GM21447 (cell line): Measurements from ENCODE around the gene NRP1.

Source experiments
- ATAC-seq: cut with Tn5 transposase; IDR thresholded peaks from one replicate; pipeline ENCODE4 v1.9.1; 2021; ENCODE audit not compliant: unreplicated experiment

The NRP1 gene

DNA sequence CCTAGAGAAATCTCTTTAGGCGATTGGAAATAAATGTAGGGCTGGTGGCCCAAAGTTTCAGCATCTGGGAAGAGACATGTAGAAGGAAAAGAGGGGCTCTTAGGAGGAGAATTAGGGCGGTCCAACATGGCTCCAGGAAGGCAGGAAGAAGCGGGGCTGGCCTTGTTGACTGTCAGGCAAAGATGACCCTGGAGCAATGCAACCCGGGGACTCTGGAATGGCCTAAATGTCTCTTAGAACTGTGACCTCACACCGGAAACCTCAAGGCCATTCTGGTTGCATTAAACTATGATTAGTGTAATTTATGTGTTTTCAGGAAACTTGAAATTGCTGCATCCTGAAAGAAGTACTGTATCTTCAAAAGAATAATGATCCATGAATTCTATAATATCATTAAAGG lies 66.8 kb downstream of the NRP1 start:
- no peak for ATAC-seq

DNA sequence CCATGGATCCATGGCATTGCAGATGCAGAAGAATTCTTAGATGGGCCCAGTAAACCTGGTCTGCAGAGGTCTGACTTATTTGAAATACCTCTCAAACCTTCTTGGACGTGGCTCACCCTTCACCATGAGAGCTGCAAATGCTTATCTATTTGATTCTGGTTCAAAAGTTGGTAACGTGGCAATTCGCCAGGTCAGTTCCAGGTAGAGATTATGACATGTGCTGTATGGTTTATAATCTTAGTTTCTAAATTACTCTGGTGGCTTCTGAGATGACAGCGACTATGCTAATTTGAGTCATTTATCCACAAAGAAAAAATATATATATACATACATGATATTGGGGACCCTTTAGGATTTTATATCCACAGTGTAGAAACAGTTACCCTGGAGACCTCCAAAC lies 68.8 kb downstream of the NRP1 start:
- ATAC-seq = no peak

DNA sequence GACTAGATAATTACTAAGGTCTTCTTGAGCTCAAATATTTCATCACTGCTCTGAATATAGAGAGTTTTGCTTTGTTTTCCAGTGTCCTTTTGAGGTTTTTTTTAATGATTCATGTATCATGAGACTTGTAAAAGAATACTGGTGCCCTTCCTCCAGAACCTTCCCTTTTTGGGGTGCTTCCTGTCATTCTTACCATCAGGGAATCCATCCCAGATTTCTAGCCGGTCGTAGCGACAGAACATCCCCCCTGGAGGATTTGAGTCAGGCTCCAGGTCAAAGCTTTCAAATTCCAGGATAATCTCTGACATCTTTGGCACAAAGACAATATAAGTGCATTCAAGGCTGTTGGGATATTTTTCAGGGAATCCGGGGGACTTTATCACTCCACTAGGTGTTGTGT lies 71.0 kb downstream of the NRP1 start:
- ATAC-seq = no peak

DNA sequence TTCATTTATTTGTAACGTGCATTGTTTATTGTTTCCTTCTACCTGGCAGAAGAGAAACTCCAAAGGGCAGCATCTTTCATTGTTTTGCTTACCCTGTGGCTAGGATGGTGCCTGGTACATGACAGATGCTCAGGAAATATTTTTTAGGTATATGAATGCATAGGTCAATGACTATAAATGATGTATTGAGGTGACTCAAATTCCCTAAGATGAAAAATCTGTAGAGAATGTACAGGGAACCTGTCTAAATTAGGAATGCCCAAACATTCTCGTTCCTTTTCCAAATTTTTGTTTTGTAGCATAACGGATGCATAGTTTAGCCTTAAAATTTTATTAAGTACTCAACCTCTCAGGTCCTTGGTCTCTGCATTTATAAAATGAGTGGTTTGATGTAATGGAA lies 71.6 kb downstream of the NRP1 start:
- ATAC-seq = no peak

DNA sequence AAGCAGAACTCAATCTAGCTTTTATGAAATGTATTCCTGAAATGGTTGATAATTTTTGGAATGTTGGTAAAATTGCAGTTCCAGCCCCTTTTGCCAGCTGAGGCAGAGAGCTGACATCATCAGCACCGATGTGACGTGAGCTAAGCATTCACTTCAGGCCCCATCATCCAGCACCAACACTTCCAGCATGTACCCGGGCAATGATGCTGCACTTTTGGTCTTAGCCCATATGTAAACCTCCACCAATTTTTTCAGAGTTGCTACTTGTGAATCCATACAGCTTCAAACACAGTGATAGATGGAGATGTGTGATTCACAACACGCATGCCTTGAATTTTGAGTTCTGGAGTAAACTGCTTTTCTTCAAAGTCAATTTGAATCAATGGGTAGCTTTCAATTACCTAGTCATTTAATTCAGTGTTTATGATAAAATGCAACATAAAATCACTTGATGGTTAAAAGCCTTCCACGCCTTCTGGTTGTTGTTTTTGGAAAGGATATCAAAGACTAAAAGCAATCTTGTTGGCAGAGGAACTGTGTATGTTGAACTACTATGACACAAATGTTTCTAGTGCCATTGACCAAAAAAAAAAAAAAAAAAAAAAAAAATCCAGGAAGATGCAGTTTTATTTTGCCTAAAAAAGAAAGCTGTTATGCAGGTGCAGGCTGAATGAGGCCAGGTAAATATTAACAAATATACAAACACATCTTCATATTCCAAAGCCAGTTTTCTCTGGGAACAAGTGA lies 73.9 kb downstream of the NRP1 start:
- ATAC-seq = no peak

DNA sequence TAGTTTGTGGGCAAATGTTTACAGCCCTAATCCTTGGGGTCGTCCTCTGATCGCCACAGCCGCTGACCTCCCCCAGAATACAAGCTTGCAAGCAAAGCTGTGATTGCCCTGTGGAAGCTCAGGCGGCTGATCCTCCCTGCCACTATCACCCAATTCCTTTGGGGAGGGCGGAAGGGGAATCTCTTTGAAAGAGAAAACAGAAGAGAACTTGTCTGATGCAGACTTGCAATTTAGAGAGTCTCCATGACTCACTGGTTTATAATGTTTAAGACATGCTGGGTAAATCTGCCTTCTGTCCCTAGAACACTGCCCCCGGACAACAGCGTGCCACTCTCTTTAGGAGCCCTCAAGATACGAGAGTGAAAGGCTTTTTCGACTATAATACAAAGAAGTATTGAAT lies 75.5 kb downstream of the NRP1 start:
- ATAC-seq = no peak

DNA sequence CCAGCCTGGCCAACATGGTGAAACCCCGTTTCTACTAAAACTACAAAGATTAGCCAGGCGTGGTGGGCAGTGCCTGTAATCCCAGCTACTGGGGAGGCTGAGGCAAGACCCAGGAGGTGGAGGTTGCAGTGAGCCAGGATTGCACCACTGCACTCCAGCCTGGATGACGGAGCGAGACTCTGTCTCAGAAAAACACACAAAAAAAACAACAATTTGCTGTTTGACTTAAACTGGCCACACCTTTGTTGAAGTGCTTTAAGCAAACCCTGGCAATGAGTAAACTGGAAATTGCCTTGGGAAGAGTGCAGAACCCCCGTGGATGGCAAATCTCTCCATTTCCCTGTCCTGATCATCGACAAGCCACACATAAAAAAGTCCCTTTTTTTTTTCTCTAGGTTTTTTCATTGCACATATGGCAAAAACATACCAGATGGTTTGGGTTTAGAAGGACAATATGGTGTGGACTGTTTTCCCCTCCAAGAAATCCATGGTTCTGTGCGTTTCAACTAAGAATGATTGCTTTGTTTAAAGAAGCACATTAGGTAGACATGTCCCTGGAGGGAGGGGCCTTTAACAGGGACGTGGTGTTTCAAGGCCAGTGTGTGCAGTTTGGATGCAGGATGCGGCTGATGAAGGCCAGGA lies 76.9 kb downstream of the NRP1 start:
- ATAC-seq = no peak

DNA sequence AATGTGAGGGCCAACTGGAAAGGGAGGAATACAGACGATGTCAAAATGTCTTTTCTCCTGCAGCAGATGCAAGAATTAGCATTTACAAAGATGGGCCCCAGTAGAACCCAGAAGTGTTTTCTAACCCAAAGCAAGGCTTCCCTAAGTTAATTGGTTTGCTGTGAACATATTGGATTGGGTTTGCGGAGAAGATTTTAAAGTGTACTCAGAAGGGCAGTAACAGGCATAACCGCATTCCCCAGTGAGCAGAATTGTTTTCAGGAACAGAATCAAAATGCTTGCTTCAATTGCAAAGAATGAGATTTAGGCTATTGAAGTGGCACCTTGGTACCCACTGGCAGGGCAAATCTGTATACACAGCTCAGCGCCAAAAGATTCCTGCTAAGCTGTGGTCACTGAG lies 78.0 kb downstream of the NRP1 start:
- no peak for ATAC-seq

DNA sequence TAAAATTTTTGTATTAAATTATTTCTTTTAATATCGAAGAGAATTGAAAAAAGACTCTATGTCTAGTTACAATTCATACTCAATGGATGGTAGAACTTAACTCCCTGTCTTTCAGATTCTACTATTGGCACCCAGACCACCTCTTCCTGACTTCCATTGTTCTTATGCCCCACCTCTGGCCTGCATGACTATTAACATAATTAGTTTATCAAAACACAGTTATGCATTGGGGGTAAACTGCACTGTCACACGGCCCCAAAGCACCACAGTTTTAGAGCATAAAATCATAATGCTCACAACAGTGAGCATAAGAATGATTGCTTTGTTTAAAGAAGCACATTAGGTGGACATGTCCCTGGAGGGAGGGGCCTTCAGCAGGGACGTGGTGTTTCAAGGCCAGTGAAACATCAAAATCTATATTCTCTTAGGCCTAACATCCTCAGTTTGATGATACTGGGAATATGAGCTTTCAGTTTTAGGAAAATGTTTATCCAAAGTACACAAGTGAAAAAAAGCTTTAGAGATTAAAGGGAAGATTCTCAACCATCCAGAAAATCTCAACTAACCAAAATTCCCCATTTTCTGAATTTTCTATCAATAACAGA lies 79.8 kb downstream of the NRP1 start:
- ATAC-seq = no peak

DNA sequence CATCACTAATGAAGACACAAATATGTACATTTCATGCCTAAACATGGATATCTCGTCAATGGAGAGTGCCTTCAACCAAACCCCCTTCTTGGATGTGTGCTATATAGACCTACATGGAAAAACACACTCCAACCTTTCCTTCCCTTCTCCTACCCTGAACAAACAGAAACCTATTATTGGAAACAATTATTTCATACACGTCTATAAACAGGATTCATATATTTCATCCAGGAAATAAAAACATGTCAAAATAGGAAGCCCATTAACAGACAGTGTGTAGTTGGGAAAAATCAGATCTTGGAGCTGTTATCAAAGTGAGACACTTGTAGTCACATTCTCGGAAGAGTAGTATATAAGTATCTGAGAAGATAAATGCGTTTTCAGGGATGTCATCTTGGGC lies 81.1 kb downstream of the NRP1 start:
- no peak for ATAC-seq

DNA sequence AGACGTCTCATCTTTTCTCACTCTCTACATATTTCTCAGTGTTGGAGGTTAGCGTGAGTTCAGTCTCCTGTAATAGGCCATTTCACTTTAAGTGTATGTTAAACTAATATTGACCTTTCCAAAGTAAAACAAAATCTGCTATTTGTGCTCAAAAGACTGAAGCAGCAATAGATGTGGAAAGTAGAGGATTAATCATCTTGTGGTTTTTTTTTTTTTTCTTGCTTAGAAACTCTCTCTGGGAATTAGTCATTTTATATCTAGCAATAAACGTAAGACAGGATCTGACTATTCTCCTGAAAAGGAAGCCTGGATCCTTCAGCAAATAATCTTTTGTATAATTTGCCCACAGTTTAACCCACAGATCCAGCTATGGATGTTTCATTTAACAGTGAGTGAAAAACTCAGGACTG lies 81.7 kb downstream of the NRP1 start:
- no peak for ATAC-seq

DNA sequence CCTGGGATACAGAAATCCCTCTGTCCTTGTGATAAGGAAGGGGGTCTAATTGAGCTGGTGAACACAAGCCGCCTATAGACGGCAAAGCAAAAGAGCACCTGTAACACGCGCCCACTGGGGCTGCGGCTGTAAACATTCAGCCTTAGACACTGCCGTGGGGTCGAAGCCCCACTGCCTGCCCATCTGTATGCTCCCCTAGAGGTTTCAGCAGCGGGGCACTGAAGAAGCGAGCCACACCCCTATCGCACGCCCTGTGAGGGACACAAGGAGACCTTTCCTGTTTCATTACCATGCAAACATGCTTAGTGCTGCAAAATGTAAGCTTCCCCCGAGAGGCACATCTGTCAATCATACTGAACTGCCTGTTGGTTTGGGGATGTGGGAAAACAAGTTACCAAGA lies 82.1 kb downstream of the NRP1 start:
- no peak for ATAC-seq

DNA sequence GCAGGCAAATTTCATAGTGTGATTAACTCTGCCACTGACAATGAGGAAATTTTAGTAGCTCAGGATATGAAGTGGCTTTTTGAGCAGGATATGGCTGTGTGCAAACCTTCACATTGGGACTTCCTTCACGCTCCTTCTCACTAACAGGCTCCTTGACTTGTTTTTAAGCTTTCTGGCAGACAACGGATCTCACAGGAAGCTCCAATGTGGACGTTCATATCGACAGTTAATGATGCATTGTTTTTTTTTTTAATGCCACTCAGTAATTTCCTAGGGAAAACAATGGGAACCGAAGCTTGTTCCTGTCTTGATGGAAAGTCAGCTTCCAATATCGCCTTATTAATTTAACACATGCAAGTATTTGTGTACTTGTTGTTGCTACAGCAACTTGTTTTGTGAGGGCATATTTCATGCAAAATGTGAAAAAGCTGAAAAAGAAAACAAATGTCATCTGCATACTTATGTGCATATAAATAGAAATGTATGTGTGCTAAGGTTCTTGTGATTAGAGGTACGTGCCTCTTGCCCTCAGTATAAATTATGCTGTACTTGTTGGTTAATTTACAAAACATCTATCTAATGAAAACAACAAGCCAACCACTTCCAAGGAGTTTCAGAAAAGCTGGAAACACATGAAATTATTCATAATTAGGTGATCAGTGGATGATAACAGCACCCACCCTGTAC lies 84.7 kb downstream of the NRP1 start:
- ATAC-seq = no peak

DNA sequence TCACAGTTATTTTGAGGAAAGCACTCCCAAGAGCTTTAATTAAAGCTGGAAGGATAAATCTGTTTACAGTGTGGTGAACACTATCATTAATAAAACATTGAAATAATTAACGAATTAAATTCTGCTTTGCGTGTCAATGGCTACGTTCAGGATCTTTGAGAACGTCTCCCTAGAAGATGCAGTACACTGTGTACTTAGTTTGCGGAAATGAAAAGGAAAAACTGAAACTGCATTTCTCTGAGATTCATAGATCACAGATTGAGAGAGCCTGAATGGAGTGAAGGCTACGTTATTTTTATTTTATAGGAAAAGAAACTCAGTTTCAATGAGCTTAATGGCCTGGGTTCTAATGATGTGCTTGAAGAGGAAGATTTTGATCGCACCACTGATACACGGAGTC lies 85.3 kb downstream of the NRP1 start:
- ATAC-seq = no peak

DNA sequence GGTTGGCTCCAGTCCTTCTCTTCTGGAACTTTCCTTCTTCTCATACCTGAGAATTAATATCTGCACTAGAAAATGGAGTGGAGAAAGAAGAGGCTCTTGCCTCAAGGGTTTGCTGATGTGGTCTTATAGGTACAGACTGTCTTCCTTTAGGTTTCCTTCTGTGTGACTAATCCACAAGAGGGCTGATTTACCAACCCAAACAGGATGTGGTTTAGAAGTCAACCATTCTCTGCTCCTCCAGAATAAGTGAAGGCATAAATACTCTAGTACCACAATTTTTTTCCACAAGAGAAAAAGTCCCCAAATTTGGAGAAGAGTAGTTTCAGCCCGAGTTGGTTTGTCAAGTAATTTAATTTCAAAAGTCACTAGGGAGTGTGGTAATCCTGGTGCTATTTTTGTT lies 85.8 kb downstream of the NRP1 start:
- peak; percentile 79 for ATAC-seq

DNA sequence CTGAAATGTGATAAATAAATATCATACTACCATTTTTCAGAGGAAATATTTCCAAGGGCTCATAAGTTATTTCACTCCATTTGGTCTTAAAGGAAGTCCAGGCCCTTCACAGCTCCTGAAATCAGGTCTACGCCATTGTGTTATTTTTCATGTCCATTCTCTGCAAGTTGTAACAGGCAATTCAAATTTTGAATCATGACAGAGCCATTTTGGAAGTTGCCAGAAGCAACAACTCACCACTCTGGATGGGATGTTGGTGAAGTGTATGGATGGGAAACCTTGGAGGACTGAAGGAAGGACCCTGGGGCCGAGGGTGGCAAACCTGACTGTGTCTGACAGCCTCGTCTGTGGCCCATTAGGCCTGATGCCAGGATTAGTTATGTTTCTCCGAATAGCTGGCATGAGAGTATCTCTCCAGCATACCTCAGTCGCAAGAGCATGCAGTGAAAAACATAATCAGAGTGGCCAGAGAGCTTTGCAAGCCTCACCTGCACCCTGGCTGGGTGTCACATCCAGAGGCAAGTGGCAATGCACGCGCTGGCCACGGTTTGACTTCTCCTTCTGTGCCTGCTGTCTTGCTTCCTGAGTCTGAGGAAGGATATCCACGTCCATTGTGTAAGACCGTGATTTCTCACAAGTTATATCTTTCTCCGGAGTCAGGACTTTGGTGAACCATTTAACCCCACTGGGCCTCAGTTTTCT lies 87.1 kb downstream of the NRP1 start:
- no peak for ATAC-seq

DNA sequence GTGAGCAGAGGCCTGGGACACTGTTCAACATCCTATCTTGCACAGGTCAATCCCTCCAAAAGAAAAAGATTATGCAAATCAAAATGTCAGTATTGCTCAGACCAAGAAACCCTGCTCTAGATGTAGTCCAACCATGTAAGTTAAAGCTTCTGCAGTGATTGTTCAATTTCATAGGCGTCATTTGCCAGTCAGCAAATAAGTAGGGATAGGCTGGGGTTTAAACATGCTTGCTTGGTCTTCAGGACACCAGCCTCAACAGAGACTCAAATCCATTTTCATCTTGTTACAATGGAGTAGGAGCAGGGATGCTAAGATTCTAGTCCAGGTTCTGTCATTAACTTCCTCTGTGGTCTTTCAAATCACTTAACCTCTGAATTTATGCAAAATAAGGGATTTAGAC lies 89.1 kb downstream of the NRP1 start:
- no peak for ATAC-seq

DNA sequence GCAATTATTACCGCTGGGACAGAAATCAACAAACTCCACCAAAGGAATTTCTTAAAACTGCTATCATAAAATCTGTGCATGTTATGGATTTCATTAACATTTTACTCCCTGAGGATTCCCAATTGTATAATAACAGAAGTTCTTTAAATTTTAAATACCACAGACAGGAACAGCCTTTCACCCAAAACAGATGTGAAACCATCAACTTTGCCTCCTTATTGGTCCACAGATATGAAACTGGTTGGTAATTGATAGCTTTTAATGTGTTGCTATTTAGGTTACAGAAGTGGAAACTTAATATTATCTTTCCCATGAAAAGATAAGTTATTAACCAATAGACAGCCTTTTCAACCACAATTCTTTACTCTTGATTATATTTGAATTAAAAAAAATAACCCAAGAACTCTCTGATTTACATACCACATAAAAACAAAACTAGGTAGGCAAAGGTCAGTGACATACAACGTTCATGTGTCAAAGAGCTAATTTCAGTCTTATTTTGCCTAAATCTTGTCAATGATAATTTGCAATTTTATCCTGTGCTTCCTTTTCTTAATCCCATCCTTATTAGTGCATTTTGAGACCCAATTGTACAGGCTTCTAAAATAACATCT lies 90.0 kb downstream of the NRP1 start:
- no peak for ATAC-seq

DNA sequence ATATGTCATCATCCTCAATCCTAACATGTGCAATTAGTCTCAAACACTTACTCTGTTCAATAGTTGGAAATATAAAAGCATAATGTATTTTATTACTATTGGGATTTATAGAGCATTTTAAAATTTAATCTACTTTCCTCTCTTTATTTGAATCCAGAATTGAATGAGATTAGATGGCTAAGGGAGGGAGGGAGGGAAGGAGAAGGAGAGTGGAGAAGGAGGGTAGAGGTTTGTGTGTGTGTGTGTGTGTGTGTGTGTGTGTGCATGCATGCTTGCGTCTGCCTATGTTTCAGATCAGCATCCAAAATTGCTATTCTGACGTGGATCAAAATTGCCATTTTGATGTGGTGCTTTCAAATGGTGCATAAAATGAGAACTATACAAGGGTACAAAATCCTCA lies 90.8 kb downstream of the NRP1 start:
- ATAC-seq = no peak

DNA sequence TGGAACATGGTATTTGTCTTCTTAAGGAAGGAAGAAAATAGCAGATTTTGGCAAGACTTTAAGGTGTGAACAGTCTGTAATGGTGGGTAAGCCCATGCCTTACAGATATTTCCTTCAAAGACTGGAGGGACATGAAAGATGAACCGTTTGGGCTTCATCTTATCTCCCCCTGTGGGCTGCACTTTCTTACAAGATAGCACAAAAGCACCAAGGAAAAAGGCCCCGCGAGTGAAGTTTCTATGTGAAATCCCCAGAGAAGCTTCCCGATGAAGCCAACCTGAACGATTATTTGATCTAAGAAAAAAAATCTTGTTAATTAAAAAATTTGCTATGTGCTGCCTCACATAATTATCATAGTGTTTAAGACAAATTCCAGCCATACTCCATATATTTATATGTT lies 91.5 kb downstream of the NRP1 start:
- no peak for ATAC-seq

DNA sequence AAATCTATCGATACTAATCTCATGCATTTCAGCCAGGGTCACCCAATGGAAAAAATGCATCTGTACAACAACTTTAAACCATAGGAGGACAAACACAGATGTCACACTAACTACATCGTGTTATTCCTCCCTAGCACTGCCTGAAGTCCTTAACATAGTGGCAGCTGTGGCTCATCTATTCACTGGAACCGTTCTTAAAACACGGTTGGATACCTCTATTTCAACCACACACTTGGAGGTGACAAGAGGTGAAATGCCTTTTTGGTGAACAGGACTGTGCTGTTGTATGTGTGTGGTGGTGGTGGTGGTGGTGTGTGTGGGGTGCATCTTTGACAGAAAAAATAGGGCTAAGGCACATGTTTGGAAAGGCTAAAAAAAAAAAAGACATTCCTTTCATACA lies 93.1 kb downstream of the NRP1 start:
- no peak for ATAC-seq
